Brain microvascular endothelial cell (primary cell): ENCODE measurements around the gene AGBL1.

Experiments
- DNase-seq: peaks from one replicate; pipeline ENCODE4 v3.0.0-alpha.2; 2020
- H3K27ac ChIP-seq: fragments of 250-450 bp; sonication (Bioruptor Pico); 2 replicates; pipeline ENCODE4 v1.5.1; 2020; ENCODE audit warnings: mild to moderate bottlenecking, moderate library complexity
- H3K27me3 ChIP-seq: fragments of 250-450 bp; sonication (Bioruptor Pico); replicated peaks from 2 replicates; pipeline ENCODE4 v1.5.1; 2020; ENCODE audit warnings: mild to moderate bottlenecking
- H3K36me3 ChIP-seq: fragments of 250-450 bp; sonication (Bioruptor Pico); replicated peaks from 2 replicates; pipeline ENCODE4 v1.5.1; 2020; ENCODE audit warnings: mild to moderate bottlenecking
- H3K4me3 ChIP-seq: 2 replicates; pipeline ENCODE4 v1.5.1; 2011; ENCODE audit warnings: low read depth, mild to moderate bottlenecking, control low read depth, low read length, moderate library complexity
- CTCF ChIP-seq: IDR thresholded peaks from 2 replicates; pipeline ENCODE4 v1.5.1; 2011; ENCODE audit warnings: low read depth, mild to moderate bottlenecking, moderate library complexity, low read length, control low read depth, inconsistent platforms; ENCODE audit errors: missing control alignments
- in situ Hi-C: cut with HindIII; loops from 2 replicates; pipeline ENCODE4 v1.10.0; 2017; ENCODE audit warnings: low sequenced_read_pairs, low pct_ligation_motif_present

AGBL1 gene

GRCh38 chr15:86089422-86089821 lies 9.8 kb downstream of the AGBL1 start:
- Histone ChIP-seq H3K36me3 (no peaks in the 10 kb centered on the region), H3K27ac (no peak overlapping the region), H3K27me3 (no peaks in the 10 kb centered on the region), H3K4me3 (no peak overlapping the region)
- DNase-seq, result no peak
- in situ Hi-C loops, result no loop called here
- no peak for TF ChIP-seq CTCF

DNA sequence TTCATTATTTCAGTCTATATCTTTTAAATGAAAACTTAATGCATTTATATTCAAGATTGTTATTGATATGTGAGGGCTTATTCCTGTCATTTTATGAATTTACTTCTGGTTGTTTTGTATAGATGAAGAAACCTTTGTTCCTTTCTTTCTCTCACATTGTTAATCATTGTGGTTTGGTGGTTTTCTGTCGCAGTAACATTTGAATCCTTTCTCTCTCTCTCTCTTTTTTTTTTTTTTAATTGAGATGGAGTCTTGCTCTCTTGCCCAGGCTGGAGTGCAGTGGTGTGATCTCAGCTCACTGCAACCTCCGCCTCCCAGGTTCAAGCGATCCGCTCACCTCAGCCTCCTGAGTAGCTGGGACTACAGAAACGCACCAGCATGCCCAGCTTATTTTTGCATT lies 22.1 kb downstream of the AGBL1 start:
- H3K27me3 ChIP-seq, result no peaks in the 10 kb centered on the region
- no peak overlapping the region for H3K27ac ChIP-seq
- H3K36me3 ChIP-seq, result no peaks in the 10 kb centered on the region
- no peak for DNase-seq
- in situ Hi-C loops, result no loop called here
- no peak overlapping the region for H3K4me3 ChIP-seq
- TF ChIP-seq CTCF, result no peak

- Histone ChIP-seq H3K36me3 (no peaks in the 10 kb centered on the region), H3K4me3 (no peak overlapping the region), H3K27ac (no peak overlapping the region), H3K27me3 (no peaks in the 10 kb centered on the region)
- in situ Hi-C loops, result no loop called here
- no peak for TF ChIP-seq CTCF
- no peak for DNase-seq
These were observed 24.2 kb downstream of the AGBL1 start for GRCh38 chr15:86103825-86104224.

DNA sequence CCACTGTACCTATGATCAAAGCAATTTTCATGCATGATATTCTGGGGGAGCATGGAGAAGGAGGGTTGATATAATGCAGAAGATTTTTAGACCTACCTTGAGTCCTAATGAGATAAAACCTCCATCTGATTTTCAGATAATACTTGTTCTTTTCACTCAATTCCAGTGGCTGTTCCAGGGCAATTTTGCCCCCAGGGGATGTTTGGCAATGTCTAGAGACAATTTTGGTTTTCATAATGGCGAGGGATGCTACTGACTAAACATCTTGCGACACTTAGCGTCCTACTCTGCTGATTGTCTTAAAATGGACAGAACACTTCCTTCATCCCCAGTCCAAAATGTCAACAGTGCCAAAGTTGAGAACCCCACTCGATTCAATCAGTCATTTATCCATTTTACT lies 26.6 kb downstream of the AGBL1 start:
- in situ Hi-C loops, result no loop called here
- H3K36me3 ChIP-seq, result no peaks in the 10 kb centered on the region
- no peak for DNase-seq
- no peaks in the 10 kb centered on the region for H3K27me3 ChIP-seq
- TF ChIP-seq CTCF, result no peak
- H3K4me3 ChIP-seq, result no peak overlapping the region
- no peak overlapping the region for H3K27ac ChIP-seq

DNA sequence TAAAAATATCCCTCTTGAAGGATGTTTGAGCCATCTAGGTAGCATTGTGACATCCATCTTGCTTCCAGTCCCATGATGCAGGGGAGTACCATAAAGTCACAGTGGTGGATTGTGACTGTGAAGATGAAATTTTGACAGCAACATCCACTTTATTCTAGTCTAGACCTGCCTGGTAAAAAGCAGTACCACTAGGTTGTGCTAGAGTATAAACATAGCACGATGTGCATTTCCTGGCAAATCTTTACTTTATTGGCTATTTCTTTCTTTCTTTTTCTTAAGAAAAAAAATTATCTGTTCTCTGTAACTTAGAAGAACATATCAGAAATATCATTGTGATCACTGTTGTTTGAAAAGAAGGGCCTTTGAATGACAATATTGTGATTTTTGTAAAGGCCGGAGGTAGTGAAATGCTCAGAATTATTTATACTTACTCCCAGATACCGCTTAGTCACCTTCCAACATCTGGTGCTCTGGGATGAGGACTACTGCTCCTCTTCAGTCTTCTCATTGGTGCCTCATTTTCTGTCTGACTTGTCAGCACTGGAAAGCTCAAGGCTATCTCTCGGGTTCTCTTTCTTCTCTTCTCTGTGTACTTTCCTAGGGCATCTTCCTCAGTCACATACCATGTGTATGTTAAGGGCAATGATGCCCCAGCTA lies 35.6 kb downstream of the AGBL1 start:
- Histone ChIP-seq H3K36me3 (no peaks in the 10 kb centered on the region), H3K4me3 (no peak overlapping the region), H3K27me3 (no peaks in the 10 kb centered on the region), H3K27ac (no peak overlapping the region)
- no peak for DNase-seq
- TF ChIP-seq CTCF, result no peak
- in situ Hi-C loops, result no loop called here
